Measurements from ENCODE around the gene ANKRD1.
A peak's percentile ranks its signal among the peaks of the same experiment; 100 is the strongest.
"Not testable (repeated sequence)": the region's sequence is repeated elsewhere in the genome, so short reads cannot be mapped to it uniquely, and the experiment has no call there.

Gene ANKRD1

GRCh38 chr10:90911133-90912051 lies 9.5 kb downstream of the ANKRD1 start:
- DNase-seq, result peak; percentile 58

GRCh38 chr10:90906596-90906995 lies 14.3 kb downstream of the ANKRD1 start:
- DNase-seq, result no peak

- no peak for DNase-seq
Measured at GRCh38 chr10:90905925-90906324, 15.0 kb downstream of the ANKRD1 start.

GRCh38 chr10:90896916-90897315 lies 24.0 kb downstream of the ANKRD1 start:
- not testable (repeated sequence) for DNase-seq

- no peak for DNase-seq
Measured at GRCh38 chr10:90893190-90893589, 27.7 kb downstream of the ANKRD1 start.

- no peak for DNase-seq
Measured at GRCh38 chr10:90890347-90890746, 30.5 kb downstream of the ANKRD1 start.

- no peak for DNase-seq
Measured at GRCh38 chr10:90889636-90890035, 31.3 kb downstream of the ANKRD1 start.

- no peak for DNase-seq
Measured at GRCh38 chr10:90888387-90888786, 32.5 kb downstream of the ANKRD1 start.

GRCh38 chr10:90887555-90887954 lies 33.3 kb downstream of the ANKRD1 start:
- DNase-seq, result no peak

- no peak for DNase-seq
Measured at GRCh38 chr10:90885176-90885575, 35.7 kb downstream of the ANKRD1 start.

GRCh38 chr10:90884431-90884830 lies 36.5 kb downstream of the ANKRD1 start:
- no peak for DNase-seq

- DNase-seq, result not testable (repeated sequence)
Measured at GRCh38 chr10:90880059-90880719, 40.7 kb downstream of the ANKRD1 start.

GRCh38 chr10:90879062-90879461 lies 41.8 kb downstream of the ANKRD1 start:
- DNase-seq, result no peak

- DNase-seq, result no peak
Measured at GRCh38 chr10:90872648-90873020, 48.3 kb downstream of the ANKRD1 start.

- peak; percentile 90 for DNase-seq
Measured at GRCh38 chr10:90871766-90872647, 48.9 kb downstream of the ANKRD1 start, which contains the start of gene RPP30. RPP30 (plus strand) TSS chr10:90871974; CDS start chr10:90871987, 13 bp downstream.

- DNase-seq, result no peak
Measured at GRCh38 chr10:90871279-90871765, 49.6 kb downstream of the ANKRD1 start.

GRCh38 chr10:90866050-90866598 lies 54.8 kb downstream of the ANKRD1 start:
- no peak for DNase-seq

- DNase-seq, result no peak
Measured at GRCh38 chr10:90865401-90865800, 55.5 kb downstream of the ANKRD1 start.

- no peak for DNase-seq
Measured at GRCh38 chr10:90862908-90863514, 57.9 kb downstream of the ANKRD1 start.
